ENCODE results near the gene KIAA0825. TPM values are rescaled to one million over a fixed set of nuclear protein-coding genes. Genes with fewer than 3 reads are reported as not detected.

The KIAA0825 gene
- polyA plus RNA-seq, 6 donors from 2014 or later: 1.3 to 3.0 (median 1.9) TPM

- Mint-ChIP-seq H3K27ac (no peak overlapping the region), H3K36me3 (no peaks in the 10 kb centered on the region), H3K4me3 (no peak overlapping the region), H3K4me1 (no peaks in the 10 kb centered on the region), H3K27me3 (no peaks in the 10 kb centered on the region), H3K9me3 (peaks cover 0 to under 1% (median 0%) of the 10 kb centered on the region in 7 donors)
- no peak for ATAC-seq (ENCODE audit: low read depth in 2 of 2)
- DNase-seq: no peak
Observed at GRCh38 chr5:94516148-94516547, 102.3 kb downstream of the KIAA0825 start.

- DNase-seq: no peak
- Mint-ChIP-seq H3K4me1 (no peaks in the 10 kb centered on the region), H3K27ac (peak overlapping the region in 1 of 6 donors; percentile 36), H3K4me3 (no peak overlapping the region), H3K9me3 (peaks cover 0 to 4% (median 0%) of the 10 kb centered on the region in 7 donors), H3K27me3 (no peaks in the 10 kb centered on the region), H3K36me3 (no peaks in the 10 kb centered on the region)
- no peak for ATAC-seq (ENCODE audit: low read depth in 2 of 2)
Observed at GRCh38 chr5:94508461-94509148, 109.8 kb downstream of the KIAA0825 start.

- ATAC-seq (ENCODE audit: low read depth in 2 of 2): no peak
- no peaks in the 10 kb centered on the region for H3K27me3 Mint-ChIP-seq
- H3K27ac Mint-ChIP-seq: no peak overlapping the region
- no peak overlapping the region for H3K4me3 Mint-ChIP-seq
- H3K36me3 Mint-ChIP-seq: no peaks in the 10 kb centered on the region
- DNase-seq: no peak
- H3K9me3 Mint-ChIP-seq: no peaks in the 10 kb centered on the region
- no peaks in the 10 kb centered on the region for H3K4me1 Mint-ChIP-seq
Observed at GRCh38 chr5:94505327-94506068, 112.9 kb downstream of the KIAA0825 start.

GRCh38 chr5:94503677-94504076, 114.7 kb downstream of the KIAA0825 start:
- ATAC-seq (ENCODE audit: low read depth in 2 of 2) (no peak), DNase-seq (no peak)
- Mint-ChIP-seq H3K36me3 (no peaks in the 10 kb centered on the region), H3K27ac (no peak overlapping the region), H3K27me3 (no peaks in the 10 kb centered on the region), H3K4me3 (no peak overlapping the region), H3K9me3 (no peaks in the 10 kb centered on the region), H3K4me1 (no peaks in the 10 kb centered on the region)

- ATAC-seq (ENCODE audit: low read depth in 2 of 2): no peak
- no peaks in the 10 kb centered on the region for H3K9me3 Mint-ChIP-seq
- H3K36me3 Mint-ChIP-seq: no peaks in the 10 kb centered on the region
Observed at GRCh38 chr5:94501365-94501764, 117.0 kb downstream of the KIAA0825 start.

GRCh38 chr5:94499806-94500205, 118.6 kb downstream of the KIAA0825 start:
- Mint-ChIP-seq H3K4me3 (no peak overlapping the region), H3K36me3 (no peaks in the 10 kb centered on the region), H3K4me1 (no peaks in the 10 kb centered on the region), H3K27ac (no peak overlapping the region), H3K27me3 (no peaks in the 10 kb centered on the region), H3K9me3 (no peaks in the 10 kb centered on the region)
- ATAC-seq (ENCODE audit: low read depth in 2 of 2) (no peak), DNase-seq (no peak)

More at GRCh38 chr5:94501365-94501764, 117.0 kb downstream of the KIAA0825 start:
- H3K4me3 Mint-ChIP-seq: no peak overlapping the region
- no peaks in the 10 kb centered on the region for H3K27me3 Mint-ChIP-seq
- no peaks in the 10 kb centered on the region for H3K4me1 Mint-ChIP-seq
- DNase-seq: no peak
- H3K27ac Mint-ChIP-seq: no peak overlapping the region

GRCh38 chr5:94498199-94498598, 120.2 kb downstream of the KIAA0825 start:
- no peak overlapping the region for H3K4me3 Mint-ChIP-seq
- DNase-seq (no peak), ATAC-seq (ENCODE audit: low read depth in 2 of 2) (no peak)
- no peaks in the 10 kb centered on the region for H3K27me3 Mint-ChIP-seq
- no peaks in the 10 kb centered on the region for H3K36me3 Mint-ChIP-seq
- H3K9me3 Mint-ChIP-seq: no peaks in the 10 kb centered on the region
- H3K27ac Mint-ChIP-seq: no peak overlapping the region
- no peaks in the 10 kb centered on the region for H3K4me1 Mint-ChIP-seq

- no peaks in the 10 kb centered on the region for H3K4me1 Mint-ChIP-seq
- ATAC-seq (ENCODE audit: low read depth in 2 of 2) (no peak), DNase-seq (no peak)
- H3K27ac Mint-ChIP-seq: peak overlapping the region in 1 of 6 donors; percentile 7
- no peaks in the 10 kb centered on the region for H3K36me3 Mint-ChIP-seq
- H3K27me3 Mint-ChIP-seq: no peaks in the 10 kb centered on the region
- H3K9me3 Mint-ChIP-seq: no peaks in the 10 kb centered on the region
- H3K4me3 Mint-ChIP-seq: no peak overlapping the region
Observed at GRCh38 chr5:94485067-94485466, 133.3 kb downstream of the KIAA0825 start.

GRCh38 chr5:94481059-94481458, 137.3 kb downstream of the KIAA0825 start:
- H3K36me3 Mint-ChIP-seq: no peaks in the 10 kb centered on the region
- no peaks in the 10 kb centered on the region for H3K9me3 Mint-ChIP-seq
- DNase-seq: no peak
- peak overlapping the region in 1 of 6 donors; percentile 24 for H3K27ac Mint-ChIP-seq
- no peaks in the 10 kb centered on the region for H3K4me1 Mint-ChIP-seq
- H3K4me3 Mint-ChIP-seq: no peak overlapping the region
- ATAC-seq (ENCODE audit: low read depth in 2 of 2): no peak
- H3K27me3 Mint-ChIP-seq: no peaks in the 10 kb centered on the region

GRCh38 chr5:94480486-94480885, 137.9 kb downstream of the KIAA0825 start:
- no peak overlapping the region for H3K4me3 Mint-ChIP-seq
- H3K9me3 Mint-ChIP-seq: no peaks in the 10 kb centered on the region

GRCh38 chr5:94473936-94474335, 144.5 kb downstream of the KIAA0825 start:
- Mint-ChIP-seq H3K9me3 (peaks cover 0 to 2% (median 0%) of the 10 kb centered on the region in 7 donors), H3K4me1 (no peaks in the 10 kb centered on the region), H3K27me3 (no peaks in the 10 kb centered on the region), H3K4me3 (no peak overlapping the region), H3K36me3 (peaks cover 0 to 9% of the 10 kb centered on the region in 2 donors), H3K27ac (no peak overlapping the region)
- DNase-seq: no peak
- no peak for ATAC-seq (ENCODE audit: low read depth in 2 of 2)

More at GRCh38 chr5:94480486-94480885, 137.9 kb downstream of the KIAA0825 start:
- H3K36me3 Mint-ChIP-seq: no peaks in the 10 kb centered on the region
- ATAC-seq (ENCODE audit: low read depth in 2 of 2) (no peak), DNase-seq (no peak)
- H3K27ac Mint-ChIP-seq: no peak overlapping the region
- no peaks in the 10 kb centered on the region for H3K27me3 Mint-ChIP-seq
- no peaks in the 10 kb centered on the region for H3K4me1 Mint-ChIP-seq

GRCh38 chr5:94471521-94471920, 146.9 kb downstream of the KIAA0825 start:
- Mint-ChIP-seq H3K36me3 (peaks cover 0 to 9% of the 10 kb centered on the region in 2 donors), H3K27ac (no peak overlapping the region), H3K9me3 (peaks cover 0 to 2% (median 0%) of the 10 kb centered on the region in 7 donors), H3K27me3 (no peaks in the 10 kb centered on the region), H3K4me1 (no peaks in the 10 kb centered on the region), H3K4me3 (no peak overlapping the region)
- ATAC-seq (ENCODE audit: low read depth in 2 of 2) (no peak), DNase-seq (no peak)

- DNase-seq (no peak), ATAC-seq (ENCODE audit: low read depth in 2 of 2) (no peak)
- no peaks in the 10 kb centered on the region for H3K4me1 Mint-ChIP-seq
- no peak overlapping the region for H3K4me3 Mint-ChIP-seq
- H3K36me3 Mint-ChIP-seq: peaks cover 0 to 9% of the 10 kb centered on the region in 2 donors
- H3K9me3 Mint-ChIP-seq: peaks cover 0 to 2% (median 0%) of the 10 kb centered on the region in 7 donors
- H3K27ac Mint-ChIP-seq: no peak overlapping the region
- H3K27me3 Mint-ChIP-seq: no peaks in the 10 kb centered on the region
Observed at GRCh38 chr5:94470802-94471201, 147.6 kb downstream of the KIAA0825 start.

GRCh38 chr5:94469894-94470329, 148.5 kb downstream of the KIAA0825 start:
- ATAC-seq (ENCODE audit: low read depth in 2 of 2) (no peak), DNase-seq (no peak)

More at GRCh38 chr5:94469894-94470329, 148.5 kb downstream of the KIAA0825 start:
- Mint-ChIP-seq H3K9me3 (peaks cover 0 to 2% (median 0%) of the 10 kb centered on the region in 7 donors), H3K4me3 (no peak overlapping the region), H3K27ac (no peak overlapping the region), H3K36me3 (peaks cover 0 to 9% of the 10 kb centered on the region in 2 donors), H3K27me3 (no peaks in the 10 kb centered on the region), H3K4me1 (no peaks in the 10 kb centered on the region)
